ENCODE results near the gene LUM.

LUM gene

GRCh38 chr12:91072931-91073330 lies 38.4 kb downstream of the LUM start:
- no peak for DNase-seq

GRCh38 chr12:91070936-91071335 lies 40.4 kb downstream of the LUM start:
- DNase-seq, result no peak

DNA sequence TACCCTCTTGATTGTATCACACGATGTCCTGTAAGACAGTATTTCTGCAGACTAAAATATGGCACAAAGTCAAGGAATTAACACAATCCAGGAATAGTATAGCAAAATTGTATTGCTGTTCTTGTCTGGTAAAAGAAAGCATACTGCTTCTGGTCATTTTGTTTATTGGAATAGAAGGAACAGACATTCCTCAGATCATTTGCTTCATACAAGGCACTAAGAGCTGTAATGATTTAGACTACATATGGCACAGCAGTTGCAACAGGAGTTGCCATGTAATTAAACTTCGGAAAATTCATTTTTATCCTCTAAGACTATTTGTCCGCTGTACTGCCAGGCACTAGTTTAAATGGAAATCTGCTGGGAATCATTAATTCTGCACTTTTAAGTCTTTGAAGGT lies 45.9 kb downstream of the LUM start:
- no peak for DNase-seq

- DNase-seq, result no peak
These were observed 46.7 kb downstream of the LUM start for GRCh38 chr12:91064640-91065039.

DNA sequence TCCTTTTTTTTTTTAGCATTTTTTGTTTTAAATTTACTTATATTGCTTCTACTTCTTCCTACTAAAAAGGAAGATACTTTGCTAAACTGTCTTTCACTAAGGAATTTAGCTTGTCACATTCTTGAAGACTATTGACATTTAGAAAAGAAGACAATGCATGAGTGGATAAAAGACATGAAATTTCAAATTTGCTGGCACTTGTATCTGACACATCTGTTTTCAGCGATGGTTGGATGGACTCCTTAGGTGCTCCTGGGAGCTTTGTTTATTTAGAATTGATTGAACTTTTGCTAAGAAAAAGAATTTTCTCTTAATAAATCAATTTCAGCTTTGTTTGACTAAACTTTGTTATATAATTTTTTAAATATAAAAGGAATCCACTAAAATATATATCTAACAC lies 50.2 kb downstream of the LUM start:
- no peak for DNase-seq

DNA sequence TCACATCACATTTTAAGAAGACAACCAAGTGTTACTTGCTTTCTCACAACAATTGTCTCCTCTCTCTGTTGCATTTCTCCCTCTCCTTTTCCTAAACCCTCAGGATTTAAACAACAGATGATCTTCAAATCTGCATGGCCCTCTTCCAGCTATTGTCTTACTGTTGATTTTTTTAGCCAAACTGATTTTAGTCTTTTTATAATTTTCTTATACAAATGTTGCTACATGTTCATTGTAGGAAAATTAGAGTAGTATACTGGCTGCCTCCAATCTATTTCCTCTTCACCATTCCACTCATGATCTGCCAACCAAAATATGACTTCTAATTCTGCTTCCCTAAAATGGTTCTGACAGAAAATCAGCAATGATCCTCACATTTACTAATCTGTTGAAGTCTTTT lies 52.1 kb downstream of the LUM start:
- DNase-seq, result no peak

GRCh38 chr12:91058786-91059185 lies 52.5 kb downstream of the LUM start:
- no peak for DNase-seq

DNA sequence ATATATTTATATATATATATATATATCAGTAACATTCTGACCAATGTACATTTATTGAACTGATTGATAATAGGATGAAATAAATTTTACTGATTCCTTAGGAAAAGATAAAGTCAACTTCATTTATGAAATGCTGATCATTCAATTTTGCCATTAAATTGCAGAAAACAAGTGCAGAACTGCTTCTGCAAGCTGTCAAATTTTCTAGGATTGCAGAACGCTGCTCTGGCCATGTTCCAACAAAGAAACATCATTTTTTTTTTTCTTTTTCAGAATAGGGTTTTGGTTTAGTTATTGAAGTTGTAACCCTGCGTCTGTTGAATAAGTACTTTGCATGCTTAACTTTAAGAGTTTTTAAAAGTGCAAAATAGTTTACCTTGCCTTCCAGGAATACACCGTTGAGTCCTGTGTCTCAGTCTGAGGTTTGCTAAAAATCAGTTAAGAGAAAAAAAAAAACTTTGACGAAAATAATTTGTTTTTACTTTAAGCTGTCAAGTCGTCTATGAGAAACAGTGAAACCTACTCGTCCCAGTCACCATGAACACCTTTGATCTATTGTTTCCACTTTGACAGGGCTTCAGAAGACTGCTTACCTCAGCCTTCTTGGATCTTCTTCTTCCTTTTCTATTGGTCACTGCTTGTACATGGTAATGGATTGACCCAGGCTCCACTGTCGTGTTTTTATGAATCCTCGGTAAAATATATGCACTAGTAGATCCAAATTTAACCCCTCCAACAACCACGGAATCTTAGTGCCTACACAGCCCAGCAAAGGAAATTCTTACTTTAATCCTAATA lies 53.7 kb downstream of the LUM start, which contains the start of gene KERA:
Gene KERA, minus strand, starts transcription at position 657 of the 798 bp plus-strand sequence. CDS start 1,743 bp downstream, outside the sequence.
- DNase-seq, result no peak

DNA sequence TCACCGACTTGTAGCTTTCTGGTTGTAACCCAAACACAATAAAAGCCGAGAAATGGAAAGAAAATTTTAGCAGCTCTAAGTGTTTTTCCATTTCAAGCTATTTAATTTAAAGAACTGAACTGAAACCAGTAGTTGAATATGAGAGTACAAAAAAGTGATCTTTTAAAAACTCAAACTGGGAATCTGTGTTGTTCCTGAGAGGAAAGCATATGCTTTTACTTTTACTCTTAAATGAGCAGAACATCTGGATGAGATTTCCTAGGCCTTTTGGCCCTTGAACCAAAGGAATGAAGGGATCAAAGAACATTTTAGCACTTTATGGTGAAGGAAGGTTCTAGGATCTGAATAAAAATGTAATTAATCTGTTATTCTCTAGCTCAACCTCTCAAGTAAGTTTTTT lies 54.8 kb downstream of the LUM start:
- DNase-seq, result no peak

DNA sequence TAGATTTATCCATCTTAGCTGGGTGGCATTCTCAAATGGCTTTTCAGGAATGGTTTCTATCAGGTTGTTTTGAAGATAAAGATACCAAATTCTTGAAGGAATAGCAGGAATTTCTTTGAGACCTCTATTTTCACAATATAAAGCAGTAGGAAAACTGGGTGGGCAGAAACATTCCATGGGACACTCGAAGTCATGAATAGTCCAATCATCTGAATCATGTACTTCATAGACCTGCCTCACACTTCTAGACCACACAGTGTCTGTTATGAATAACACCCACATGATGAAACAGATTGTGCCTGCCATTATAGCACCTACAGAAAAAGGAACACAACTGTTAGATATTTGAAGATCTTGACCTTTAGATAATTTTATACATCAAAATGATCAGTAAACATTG lies 55.3 kb downstream of the LUM start:
- no peak for DNase-seq

- no peak for DNase-seq
These were observed 57.2 kb downstream of the LUM start for GRCh38 chr12:91053951-91054715.

Measured in GOT3 (cell line).